ENCODE data around the gene WFDC10B.

DNA sequence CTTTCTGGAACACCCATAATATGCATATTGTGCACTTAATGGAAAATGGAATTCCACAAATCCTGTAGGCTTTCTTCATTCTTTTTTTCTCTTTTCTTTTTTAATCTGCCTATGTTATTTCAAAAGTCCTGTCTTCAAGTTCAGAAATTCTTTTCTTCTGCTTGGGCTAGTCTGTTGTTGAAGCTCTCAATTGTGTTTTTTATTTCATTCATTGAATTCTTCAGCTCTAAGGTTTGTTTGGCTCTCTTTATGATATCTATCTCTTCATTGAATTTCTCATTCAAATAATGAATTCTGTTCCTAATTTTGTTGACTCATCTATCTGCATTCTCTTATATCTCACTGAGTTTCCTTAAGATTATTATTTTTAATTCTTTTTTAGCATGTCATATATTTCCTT is 27.4 kb upstream of the WFDC10B start:
- TF ChIP-seq, protein P1, sequence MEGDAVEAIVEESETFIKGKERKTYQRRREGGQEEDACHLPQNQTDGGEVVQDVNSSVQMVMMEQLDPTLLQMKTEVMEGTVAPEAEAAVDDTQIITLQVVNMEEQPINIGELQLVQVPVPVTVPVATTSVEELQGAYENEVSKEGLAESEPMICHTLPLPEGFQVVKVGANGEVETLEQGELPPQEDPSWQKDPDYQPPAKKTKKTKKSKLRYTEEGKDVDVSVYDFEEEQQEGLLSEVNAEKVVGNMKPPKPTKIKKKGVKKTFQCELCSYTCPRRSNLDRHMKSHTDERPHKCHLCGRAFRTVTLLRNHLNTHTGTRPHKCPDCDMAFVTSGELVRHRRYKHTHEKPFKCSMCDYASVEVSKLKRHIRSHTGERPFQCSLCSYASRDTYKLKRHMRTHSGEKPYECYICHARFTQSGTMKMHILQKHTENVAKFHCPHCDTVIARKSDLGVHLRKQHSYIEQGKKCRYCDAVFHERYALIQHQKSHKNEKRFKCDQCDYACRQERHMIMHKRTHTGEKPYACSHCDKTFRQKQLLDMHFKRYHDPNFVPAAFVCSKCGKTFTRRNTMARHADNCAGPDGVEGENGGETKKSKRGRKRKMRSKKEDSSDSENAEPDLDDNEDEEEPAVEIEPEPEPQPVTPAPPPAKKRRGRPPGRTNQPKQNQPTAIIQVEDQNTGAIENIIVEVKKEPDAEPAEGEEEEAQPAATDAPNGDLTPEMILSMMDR (IDR thresholded peaks at IDR 0.05): no peak
- no peak for TF ChIP-seq POLR2A (IDR thresholded peaks at IDR 0.05)
